Heart left ventricle (tissue), 13 donors: ENCODE measurements around the gene COQ7.

Experiments
- POLR2A ChIP-seq, 2 donors: fragments of 450-650 bp; IDR thresholded peaks; one replicate each; pipeline ENCODE4 v1.6.1; 2017; ENCODE audit warnings: antibody characterized with exemption in 2 of 2, mild to moderate bottlenecking in 2 of 2, moderate library complexity in 2 of 2
- TF ChIP-seq, protein P1 (sequence below), 12 donors: fragments of 200-600 bp; sonication (generic) in 4 of 12; IDR thresholded peaks; one replicate each; pipeline versions ENCODE4 v1.5.0 to v1.8.0; 2018 to 2022; ENCODE audit warnings: antibody characterized with exemption in 12 of 12, mild to moderate bottlenecking in 5 of 12
- donor health status: ischemic (EF 13 %, LVEDD 7.1; RV severe dilation, severe dysfunction).
- donor health status: DM: no; HTN: yes; CAD: no.
- donor health status: DM: no; HTN: no; CAD: no.
- donor health status: ischemic (EF 25% LVEDD 6.9; RV normal size, moderate dysfunction).
- donor health status: ischemic (EF 25% LVEDD 5.7; RV mildly dilated, moderate dysfunction).
- donor health status: ischemic (EF 35%, LVEDD 5.7; RV mildly dilated, moderate dysfunction).
- donor health status: nonischemic (EF 11% LVEDD 7.7; RV severe dilation, severe dysfunction).
- donor health status: DM: yes; HTN: yes; CAD: no.
- donor health status: PGD.
- donor health status: ischemic (EF 29% LVEDD 5.4; RV normal size, mild dysfunction).
- donor health status: nonischemic (EF 23%, LVEDD 6.1; RV moderate dilation, normal function).

DNA sequence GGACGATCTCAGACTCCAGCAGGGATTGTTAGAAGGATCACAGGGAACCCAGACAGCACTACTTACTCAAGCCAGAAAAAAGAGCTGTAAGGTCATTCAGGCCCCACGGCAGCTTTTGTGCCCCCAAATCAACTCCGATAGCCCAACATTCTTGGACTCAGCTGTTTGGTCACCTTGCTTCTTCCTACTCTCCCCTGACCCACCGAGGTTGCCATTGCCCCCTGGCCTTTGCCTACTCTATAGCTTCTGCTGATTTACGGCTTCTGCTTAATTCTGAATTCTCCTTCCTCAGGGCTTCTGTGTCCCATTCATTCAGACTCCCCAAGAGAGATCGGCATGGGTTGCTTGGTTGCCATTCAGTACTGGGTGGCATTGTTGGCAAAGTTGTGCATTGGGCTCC, 37.7 kb downstream of the COQ7 start:
- TF ChIP-seq, protein P1, sequence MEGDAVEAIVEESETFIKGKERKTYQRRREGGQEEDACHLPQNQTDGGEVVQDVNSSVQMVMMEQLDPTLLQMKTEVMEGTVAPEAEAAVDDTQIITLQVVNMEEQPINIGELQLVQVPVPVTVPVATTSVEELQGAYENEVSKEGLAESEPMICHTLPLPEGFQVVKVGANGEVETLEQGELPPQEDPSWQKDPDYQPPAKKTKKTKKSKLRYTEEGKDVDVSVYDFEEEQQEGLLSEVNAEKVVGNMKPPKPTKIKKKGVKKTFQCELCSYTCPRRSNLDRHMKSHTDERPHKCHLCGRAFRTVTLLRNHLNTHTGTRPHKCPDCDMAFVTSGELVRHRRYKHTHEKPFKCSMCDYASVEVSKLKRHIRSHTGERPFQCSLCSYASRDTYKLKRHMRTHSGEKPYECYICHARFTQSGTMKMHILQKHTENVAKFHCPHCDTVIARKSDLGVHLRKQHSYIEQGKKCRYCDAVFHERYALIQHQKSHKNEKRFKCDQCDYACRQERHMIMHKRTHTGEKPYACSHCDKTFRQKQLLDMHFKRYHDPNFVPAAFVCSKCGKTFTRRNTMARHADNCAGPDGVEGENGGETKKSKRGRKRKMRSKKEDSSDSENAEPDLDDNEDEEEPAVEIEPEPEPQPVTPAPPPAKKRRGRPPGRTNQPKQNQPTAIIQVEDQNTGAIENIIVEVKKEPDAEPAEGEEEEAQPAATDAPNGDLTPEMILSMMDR (IDR thresholded peaks at IDR 0.05) = no peak
- TF ChIP-seq POLR2A (IDR thresholded peaks at IDR 0.05) = no peak
